Stimulated activated CD8-positive, alpha-beta memory T cell treated with anti-CD3 and anti-CD28 coated beads, Interleukin-12 subunit alpha, Interleukin-12 subunit beta, amount 100 ng/mL, for 1 hour (primary cell): Measurements from ENCODE around the gene ZNF775.

Source experiments
- DNase-seq: peaks from one replicate; pipeline ENCODE4 v3.0.0-alpha.2; 2020; ENCODE audit warnings: low read depth

Gene ZNF775

DNA sequence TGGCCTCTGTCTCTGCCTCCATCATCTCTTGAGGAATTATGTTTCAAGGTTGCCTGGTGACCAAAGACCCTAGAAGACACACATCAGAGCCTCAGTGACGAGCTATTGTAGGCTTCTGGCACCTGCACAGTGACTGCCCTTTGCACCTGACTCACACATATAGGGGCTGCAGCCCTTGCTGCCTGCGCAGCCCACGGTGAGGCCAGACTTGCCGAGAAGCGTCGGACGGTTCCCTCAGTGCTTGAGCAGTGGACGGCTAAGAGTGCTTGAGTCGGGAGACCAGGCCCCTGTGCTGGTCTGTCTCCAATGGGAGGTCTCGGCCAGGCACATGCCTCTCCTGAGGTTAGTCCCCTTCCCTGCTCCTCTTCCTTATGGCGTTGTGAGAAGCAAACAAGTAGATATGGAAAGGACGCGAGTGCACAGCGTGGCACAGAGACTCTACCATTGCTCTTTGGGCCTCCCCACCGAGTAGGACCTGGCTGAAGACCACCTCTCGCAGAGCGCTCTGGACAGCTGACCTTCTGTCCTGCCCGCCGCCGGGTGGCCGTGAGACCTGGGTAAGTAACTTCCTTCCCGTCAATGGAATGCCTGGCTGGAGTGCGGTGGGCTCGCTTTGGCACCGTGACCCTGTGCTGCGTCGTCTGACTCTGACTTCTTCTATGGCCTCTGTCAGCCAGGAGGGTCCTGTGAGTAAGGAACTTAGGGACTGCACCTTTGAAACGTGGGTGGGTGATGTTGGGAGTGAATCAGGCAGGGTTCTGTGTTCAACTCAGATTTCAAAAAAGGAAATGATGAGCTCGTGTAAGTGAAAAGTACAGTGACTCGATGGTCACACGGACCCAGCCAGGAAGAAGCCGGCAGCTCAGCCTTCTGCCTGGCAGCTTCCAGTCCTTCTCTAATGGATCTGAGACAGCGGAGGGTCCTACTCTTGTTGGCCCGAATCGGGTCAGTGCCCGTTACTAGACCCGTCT lies 33.7 kb downstream of the ZNF775 start:
- DNase-seq: no peak

DNA sequence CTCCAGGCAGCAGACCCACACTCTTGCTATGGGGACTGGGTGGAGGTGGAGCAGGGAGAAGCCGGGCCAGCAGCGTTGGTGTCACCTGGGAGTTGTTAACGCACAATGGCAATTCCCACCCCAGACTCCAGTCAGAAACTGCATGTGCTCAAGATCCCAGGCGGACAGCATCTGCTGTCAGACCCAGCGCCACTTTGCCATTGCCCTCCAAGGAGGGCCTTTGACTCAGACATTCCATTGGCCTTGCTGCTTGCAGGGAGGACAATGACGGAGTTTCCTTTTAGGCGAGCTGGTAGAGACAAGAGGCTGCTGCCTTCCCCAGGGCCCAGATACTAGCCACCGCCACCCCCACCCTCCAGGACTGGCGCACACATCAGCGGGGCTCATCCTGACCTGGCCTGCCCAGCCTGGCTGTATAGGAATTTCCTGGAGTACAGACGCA lies 34.5 kb downstream of the ZNF775 start:
- no peak for DNase-seq

DNA sequence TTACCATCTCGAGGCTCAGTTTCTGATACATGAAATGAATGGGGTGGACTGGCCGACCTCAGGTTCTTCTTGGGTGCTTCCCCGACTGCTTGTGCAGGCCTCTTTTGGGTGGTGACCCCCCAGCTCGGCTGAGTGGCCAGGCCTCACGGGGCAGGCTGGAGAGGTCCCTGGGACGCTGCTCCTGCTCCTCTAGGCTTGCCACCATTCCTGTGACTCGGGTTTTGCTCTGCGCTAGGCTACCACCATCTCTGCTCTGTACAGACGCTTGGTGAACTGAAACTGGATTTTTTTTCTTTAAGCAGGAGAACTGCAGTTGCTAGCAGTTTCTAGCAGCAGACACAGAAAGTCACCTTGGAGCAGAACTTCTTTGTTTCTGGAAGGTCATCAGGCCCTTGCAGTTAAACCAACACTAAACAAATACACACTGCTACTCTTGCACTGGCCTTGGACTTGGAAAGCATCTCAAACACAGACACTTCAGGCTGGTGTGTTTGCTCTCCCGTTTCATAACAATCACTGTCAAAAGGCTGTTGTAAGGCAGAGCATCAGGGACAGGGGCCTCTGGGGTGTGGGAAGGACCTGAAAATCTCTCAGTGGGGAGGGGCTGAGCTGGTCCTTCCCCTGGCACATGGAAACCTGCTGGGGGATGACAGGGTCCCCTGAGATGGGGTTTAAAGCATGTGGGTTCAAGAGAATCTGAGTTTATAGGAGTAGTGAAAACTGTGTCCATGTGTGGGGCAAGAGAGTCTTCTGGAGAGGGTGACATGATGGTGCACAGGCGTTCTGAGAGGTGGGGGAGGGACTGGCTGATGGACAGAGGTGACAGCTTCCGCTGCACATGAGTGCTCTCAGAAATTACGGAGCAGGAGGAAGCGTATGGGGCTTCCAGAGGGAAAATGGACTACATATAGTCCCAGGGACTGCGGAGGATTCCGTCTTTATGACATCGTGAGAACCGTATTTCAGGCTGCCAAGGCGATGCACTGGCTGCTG lies 36.3 kb downstream of the ZNF775 start:
- DNase-seq: no peak

DNA sequence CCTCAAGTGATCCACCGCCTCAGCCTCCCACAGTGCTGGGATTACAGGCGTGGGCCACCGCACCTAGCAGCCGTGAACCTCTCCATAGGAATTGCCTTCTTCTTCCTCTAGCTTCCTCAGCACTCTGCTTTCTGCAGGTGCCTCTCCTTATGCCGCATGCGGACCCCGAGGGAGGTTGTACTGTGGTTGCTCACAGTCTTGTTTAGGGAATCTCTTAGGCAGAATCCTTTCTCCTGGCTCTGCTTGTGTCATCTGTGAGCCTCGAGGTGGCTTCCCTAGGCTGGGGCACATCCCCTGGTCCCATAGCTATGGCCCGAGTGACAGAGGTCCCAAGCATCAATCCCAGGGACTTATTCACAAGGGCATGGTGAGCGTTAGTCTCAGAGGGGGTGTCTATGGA lies 38.1 kb downstream of the ZNF775 start:
- DNase-seq: no peak

DNA sequence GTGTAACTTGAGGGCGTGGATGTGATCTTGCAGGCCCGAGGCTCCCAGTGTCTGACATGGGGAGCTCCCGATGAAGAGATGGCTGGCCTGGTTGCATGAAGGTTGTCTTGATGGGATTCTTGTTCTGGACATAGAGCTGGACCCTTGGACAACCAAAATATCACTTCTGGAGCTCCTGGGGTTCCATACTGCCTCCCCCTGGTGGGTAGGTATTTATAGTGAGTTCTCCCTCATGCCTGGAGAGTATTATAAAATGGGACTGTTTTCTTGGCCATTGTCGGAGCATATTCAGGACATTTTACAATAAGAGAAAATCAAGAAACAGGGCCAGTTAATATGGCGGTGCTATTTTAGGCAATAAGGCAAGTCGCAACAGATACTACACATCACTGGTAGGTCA lies 38.7 kb downstream of the ZNF775 start:
- DNase-seq: no peak

DNA sequence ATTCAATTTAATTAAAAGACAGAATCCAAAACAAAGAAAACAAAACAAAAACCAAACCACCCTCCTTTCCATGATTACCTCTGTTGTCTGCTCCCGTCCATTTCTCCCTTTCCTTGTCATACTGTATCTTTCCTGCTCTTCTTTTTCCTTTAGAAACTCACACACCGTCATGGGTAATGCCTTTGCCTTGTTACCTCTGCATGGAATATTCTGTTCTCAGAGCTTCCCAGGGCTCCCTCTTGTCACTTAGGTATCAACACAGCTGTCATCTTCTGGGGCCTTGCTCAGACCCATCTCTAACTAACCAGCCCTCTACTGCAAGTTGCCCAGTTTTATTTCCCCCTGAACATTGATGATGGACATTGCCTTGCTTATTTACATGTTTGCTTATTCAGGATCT lies 41.1 kb downstream of the ZNF775 start:
- no peak for DNase-seq

DNA sequence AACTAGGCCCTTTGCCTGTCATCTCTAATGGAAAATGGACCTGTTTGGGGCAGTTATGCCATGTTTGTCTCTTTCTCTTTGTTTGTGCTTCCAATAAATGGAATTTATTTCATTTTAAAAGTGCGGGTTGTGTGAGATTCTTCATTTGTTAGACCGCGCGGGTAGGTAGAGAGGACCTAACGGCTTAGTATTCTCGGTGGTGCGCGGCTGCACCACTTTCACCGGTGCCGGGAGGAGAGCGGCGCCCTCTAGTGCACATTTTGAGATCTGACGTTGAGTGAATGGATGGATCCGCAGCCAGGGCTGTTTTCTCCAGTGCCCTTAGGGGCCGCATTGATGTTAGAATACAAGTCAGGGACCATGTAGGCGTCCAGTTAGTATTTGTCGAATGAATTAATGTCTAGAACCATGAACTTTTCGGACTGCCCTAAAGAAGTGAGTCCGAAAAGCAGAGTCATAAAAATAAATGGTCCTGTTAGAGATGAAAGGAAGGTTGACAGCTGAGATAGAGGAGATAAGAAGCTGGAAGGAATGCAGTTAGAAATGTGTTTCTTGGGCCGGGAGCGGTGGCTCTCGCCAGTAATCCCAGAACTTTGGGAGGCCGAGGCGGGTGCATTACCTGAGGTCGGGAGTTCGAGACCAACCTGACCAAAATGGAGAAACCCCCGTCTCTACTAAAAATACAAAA lies 42.0 kb downstream of the ZNF775 start:
- peak; percentile 77 for DNase-seq

DNA sequence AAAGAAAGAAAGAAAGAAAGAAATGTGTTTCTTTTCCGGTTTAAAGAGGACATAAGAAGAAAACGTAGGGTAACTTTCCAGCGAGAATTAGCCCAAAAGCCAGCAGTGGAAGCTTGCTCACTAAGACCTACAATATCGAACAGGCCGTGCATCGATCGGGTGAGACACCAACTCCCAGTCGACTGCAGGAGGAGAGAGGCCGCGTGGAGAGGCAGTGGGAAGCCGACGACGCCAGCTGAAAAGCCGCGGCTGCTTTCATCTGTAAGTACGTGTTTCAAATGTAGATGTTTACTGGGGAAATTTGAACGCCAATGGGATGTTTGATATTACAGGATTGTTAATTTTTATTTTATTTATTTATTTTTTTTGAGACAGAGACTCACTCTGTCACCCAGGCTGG lies 42.7 kb downstream of the ZNF775 start:
- no peak for DNase-seq

DNA sequence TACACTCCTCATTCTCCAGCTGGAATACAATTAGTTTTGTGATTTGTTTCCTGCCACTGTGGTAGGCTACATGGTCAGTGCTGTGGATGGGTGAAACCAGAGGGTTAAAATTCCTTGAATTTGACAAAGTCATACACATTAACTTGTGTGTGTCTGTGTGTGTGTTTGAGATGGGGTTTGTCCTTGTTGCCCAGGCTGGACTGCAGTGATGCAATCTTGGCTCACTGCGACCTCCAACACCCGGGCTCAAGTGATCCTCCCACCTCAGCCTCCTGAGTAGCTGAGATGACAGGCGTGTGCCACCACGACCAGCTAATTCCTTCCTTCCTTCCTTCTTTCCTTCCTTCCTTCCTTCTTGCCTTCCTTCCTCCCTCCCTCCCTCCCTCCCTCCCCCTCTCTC lies 46.5 kb downstream of the ZNF775 start:
- DNase-seq: no peak

DNA sequence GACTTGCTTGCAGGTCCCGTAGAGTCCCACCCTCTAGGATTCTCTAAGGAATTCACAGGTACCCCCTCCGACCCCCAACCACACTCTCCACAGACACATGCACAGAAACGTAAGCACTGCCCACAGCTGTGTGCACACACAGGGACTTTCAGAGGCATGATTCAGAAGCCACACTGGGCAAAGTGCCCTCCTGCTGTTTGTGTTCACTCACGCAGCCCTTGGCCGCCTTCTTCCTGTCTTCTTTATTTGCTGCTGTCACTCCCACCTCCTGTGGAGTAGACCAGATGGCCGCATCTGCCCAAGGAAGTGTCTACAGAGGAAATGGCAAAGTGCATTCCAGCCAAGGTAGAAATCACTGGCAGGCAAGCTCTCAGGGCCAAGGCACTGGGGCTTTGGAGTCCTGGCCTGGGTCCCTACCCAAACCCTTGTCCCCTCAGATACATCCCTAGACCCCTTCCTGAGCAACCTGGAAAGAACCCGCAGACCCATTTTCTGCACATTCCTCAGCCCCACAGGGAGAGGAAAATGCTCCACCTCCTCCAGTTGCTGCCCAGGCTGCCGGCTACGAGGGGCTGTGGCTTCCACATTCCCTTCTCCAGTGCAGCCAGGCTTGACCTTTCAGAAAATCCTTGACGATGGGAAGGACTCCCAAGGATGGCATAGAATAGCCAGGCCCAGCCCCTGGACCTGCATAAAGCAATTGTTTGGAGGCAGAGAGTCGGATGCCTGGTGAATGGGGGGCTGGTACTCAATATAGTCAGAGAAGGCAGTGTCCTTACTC lies 49.7 kb downstream of the ZNF775 start:
- no peak for DNase-seq

DNA sequence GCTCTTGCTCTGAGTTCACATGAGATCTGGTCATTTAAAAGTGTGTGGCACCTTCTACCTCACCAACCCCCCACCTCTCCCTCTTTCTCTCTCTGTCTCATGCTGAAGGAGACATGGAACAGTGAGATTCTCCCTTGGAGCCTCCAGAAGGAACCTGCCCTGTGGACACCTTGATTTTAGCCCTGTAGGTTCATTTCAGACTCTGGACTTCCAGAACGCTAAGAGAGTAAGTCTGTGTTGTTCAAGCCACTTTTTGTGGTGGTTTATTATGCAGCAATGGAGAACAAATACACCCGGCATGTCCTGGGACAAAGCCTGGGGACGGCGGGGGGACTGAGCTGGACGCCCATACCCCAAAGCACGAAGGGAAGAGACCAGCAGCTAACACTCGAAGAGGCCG lies 50.6 kb downstream of the ZNF775 start:
- DNase-seq: no peak

DNA sequence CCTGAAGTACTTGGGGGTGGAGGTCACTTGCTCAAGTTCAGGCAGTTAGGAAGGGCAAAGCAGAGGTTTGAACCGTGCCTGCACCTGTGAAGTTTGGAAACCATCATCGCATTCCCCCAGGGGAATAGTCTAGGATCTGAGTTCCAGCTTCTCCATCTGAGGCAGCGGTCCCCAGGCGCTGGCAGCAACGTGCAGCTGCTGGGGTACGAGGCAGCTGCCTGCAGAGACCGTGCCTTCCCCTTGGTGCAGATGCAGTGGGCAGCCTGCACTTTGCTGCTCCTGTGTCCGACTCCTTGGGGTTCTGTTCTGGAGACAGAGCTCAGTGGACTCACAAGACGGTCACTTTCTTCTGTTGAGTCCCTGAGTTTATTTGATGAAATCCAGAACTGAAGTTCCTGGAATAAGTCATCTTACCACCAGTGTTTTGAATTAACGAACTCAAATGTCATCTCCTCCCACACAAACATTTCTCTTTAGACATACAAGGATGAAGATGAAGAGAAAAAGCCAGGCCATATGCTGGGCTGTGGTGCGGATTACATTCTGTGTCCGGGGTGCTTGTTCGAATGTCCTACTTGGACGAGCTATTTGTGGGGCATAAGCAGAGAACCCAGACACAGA lies 51.4 kb downstream of the ZNF775 start:
- no peak for DNase-seq

DNA sequence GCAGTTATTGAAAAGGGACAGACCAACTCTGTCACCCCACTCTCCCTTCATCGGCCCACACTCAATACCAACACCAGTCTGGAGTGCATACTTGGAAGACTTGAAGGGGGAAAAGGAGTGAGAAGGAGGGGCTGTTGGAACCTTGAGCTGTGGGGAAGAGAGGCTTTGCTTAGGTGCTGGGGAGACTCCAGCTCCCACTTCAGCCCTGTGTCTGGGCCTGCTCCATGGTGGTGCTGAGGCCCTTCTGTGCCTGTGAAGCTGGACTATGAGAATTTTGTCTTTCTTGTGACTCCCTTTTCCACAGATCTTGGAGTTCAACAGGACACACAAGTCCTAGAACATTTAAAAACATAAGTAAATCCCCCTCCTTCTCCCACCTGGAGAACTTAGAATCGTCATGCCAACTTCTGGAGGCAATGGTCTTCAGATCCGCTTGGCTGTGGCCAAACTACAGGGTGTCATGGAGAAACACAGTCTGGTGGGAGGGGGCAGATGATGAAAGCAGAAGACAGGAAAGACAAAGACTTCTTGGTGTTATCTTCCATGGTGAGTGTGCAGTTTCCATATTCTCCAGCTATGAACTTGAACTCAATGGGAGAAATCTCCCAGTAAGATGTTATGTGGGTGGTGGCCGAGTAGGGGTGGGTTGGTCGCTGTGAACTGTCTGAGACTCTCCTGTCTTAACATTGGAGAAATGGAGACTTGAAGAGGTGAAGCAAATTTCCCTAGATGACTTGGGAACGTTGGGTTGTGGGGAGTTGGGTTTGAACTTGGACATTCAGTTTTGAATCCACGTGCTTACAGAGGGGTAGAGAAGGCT lies 52.9 kb downstream of the ZNF775 start:
- no peak for DNase-seq

DNA sequence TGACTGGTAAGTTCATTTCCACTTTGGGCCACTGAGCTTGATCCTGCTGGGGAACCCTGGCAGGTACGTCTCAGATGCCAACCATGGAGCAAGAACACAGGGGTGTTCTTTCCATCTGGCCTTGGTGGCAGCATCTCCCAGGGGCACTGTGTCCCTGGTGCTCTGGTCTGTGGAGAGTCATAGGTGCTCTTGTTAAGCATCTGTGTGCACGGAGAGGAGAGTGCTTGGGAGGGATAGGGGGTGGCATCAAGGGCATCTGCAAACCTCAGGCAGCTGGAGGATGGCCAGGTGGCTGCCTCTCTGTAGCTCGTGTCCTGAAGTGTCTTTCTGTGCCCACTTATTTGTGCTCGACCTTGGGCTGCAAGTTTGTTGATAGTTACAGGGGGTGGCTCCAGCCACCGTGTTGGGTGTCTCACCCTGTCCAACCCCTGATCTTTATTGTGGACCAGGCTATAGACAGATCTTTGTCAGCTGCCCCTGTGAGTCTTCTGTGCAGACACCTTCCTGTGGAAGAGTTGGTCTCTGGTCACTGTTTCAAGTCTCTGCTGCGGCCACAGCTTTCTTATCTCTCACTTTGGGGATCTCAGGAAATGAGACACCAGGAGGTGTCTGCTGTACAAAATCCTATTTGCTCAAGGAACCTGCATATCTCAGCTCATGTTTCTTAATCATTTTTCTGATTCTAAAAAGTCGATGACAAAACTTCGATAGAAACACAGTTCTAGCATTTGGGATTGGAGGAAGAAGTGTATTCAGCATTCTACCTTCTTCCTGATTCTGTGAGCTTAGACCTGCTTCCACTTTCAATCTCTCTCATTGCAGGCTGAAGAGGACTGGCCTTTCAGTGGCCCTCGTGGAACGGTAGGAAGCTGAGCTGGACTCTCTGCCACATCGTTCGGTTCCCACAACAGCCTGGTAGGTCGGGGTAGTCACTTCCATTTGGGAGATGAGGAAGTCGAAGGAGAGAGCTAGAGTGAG lies 54.1 kb downstream of the ZNF775 start:
- no peak for DNase-seq

DNA sequence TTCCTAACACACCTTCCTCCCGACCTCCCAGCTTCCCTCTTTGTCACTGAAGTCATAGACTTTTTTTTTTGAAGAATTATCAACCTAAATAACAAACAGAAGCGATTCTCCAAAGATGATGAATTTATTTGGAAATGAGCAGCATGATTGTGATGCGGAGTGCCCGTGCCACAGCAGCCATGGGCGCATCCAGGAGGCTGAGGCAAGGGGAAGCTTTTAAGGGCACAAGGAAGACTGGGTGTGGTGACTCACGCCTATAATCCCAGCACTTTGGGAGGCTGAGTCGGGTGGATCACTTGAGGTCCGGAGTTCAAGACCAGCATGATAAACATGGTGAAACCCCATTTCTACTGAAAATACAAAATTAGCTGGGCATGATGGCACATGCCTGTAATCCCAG lies 55.1 kb downstream of the ZNF775 start:
- no peak for DNase-seq

DNA sequence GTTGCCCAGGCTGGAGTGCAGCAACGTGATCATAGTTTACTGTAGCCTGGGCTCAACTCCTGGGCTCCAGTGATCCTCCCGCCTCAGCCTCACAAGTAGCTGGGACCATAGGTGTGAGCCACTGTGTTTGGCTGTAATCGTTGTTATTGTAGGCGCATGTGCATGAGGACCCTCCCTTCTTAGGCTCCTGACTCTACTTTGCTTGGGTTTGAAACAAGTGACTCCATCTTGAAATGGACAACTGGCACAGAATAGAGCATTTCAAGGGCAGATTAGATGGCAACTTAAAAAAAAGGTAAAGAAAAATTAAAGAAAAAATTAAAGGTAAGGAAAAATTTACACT lies 55.9 kb downstream of the ZNF775 start:
- DNase-seq: no peak

DNA sequence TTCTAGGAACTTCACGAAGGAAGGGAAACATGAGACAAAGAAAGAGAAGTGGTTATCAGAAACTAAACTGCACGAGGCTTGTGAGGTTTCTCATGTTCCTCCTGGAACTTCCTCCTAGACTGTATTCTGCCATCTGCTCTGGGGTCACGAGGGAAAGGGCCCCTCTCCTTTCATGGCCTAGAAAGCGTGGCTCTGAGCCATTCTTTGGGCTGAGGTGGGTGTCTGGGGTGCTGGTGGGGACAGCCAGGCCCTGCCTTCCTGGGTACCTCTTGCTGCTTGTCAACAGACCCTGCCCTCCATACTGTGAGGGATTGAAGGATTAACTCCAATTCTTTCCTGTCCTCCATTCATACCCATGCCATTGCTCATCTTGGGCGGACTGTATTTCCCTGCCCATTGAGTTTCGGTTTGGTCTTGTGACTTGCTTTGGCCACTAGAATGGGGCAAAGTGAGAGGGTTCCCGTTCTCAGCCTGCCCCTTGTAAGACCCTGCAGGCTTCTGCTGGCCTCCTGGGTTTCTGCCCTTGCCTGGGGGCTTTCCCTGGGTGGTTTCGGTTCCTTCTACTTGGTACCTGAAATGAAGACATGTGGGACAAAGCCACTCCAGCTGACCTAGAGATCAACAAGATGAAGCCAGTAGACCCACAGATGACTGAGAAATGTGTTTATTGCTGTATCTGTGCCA lies 56.4 kb downstream of the ZNF775 start:
- no peak for DNase-seq

DNA sequence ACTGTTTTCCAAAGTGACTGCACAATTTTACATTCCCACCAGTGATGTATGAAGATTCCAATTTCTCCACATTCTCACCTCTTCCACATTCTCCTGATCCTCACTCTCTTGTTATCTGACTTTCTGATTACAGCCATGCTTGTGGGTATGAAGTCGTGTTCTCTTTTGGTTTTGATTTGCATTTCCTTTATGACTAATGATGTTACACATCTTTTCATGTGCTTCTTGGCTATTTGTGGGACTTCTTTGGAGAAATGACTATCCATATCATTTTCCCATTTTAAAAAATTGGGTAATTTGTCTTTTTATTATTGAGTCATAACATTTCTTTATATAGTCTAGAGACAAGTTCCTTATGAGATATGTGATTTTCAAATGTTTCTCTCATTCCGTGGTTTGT lies 60.8 kb downstream of the ZNF775 start:
- no peak for DNase-seq
